ENCODE results near the gene MATCAP1.

Gene MATCAP1

GRCh38 chr16:67137605-67138004 is 46.2 kb downstream of the MATCAP1 start:
- DNase-seq (ENCODE audit: low read depth in 2 of 2) = no peak

- no peak for DNase-seq (ENCODE audit: low read depth in 2 of 2)
Measured at GRCh38 chr16:67129422-67129821, 54.3 kb downstream of the MATCAP1 start.

GRCh38 chr16:67128887-67129286 is 54.9 kb downstream of the MATCAP1 start:
- no peak for DNase-seq (ENCODE audit: low read depth in 2 of 2)

- DNase-seq (ENCODE audit: low read depth in 2 of 2) = no peak
Measured at GRCh38 chr16:67128417-67128816, 55.3 kb downstream of the MATCAP1 start.

All from fibroblast of skin of left quadriceps (primary cell).